GM23248 (cell line): ENCODE data around the gene NR2C2. TPM values are rescaled to one million over a fixed set of nuclear protein-coding genes. Genes with fewer than 3 reads are reported as not detected.

ENCODE experiments used
- DNase-seq: peaks from one replicate; pipeline ENCODE4 v3.0.0-alpha.2; 2015
- H2AFZ ChIP-seq: fragments of 200-600 bp; sonication (generic); 2 replicates; pipeline ENCODE4 v1.6.1; 2016; ENCODE audit warnings: antibody characterized with exemption
- H3F3A ChIP-seq: fragments of 200-600 bp; sonication (generic); 2 replicates; pipeline ENCODE4 v1.6.1; 2016; ENCODE audit warnings: mild to moderate bottlenecking, antibody characterized with exemption, mixed run types; ENCODE audit not compliant: insufficient read depth
- H3K27ac ChIP-seq: fragments of 200-600 bp; sonication (generic); 2 replicates; pipeline ENCODE4 v1.5.1; 2016; ENCODE audit warnings: mild to moderate bottlenecking
- H3K27me3 ChIP-seq: fragments of 200-600 bp; sonication (generic); replicated peaks from 2 replicates; pipeline ENCODE4 v1.6.1; 2016; ENCODE audit warnings: mild to moderate bottlenecking; ENCODE audit not compliant: insufficient read depth
- H3K36me3 ChIP-seq: fragments of 200-600 bp; sonication (generic); 2 replicates; pipeline ENCODE4 v1.6.1; 2016; ENCODE audit warnings: low read depth, mild to moderate bottlenecking
- H3K4me1 ChIP-seq: fragments of 200-600 bp; sonication (generic); 2 replicates; pipeline ENCODE4 v1.6.1; 2016; ENCODE audit warnings: mild to moderate bottlenecking; ENCODE audit not compliant: insufficient read depth
- H3K4me2 ChIP-seq: fragments of 200-600 bp; sonication (generic); one replicate; pipeline ENCODE4 v1.6.1; 2016; ENCODE audit warnings: mild to moderate bottlenecking; ENCODE audit not compliant: unreplicated experiment
- H3K4me3 ChIP-seq: fragments of 200-600 bp; sonication (generic); 2 replicates; pipeline ENCODE4 v1.5.1; 2016; ENCODE audit warnings: mild to moderate bottlenecking
- H3K79me2 ChIP-seq: fragments of 200-600 bp; sonication (generic); 2 replicates; pipeline ENCODE4 v1.6.1; 2016; ENCODE audit warnings: mild to moderate bottlenecking; ENCODE audit not compliant: insufficient read depth
- H3K9ac ChIP-seq: fragments of 200-600 bp; sonication (generic); 2 replicates; pipeline ENCODE4 v1.6.1; 2016; ENCODE audit warnings: mild to moderate bottlenecking
- H3K9me2 ChIP-seq: fragments of 200-600 bp; sonication (generic); 2 replicates; pipeline ENCODE4 v1.6.1; 2016; ENCODE audit warnings: mixed run types, mild to moderate bottlenecking, moderate library complexity; ENCODE audit not compliant: insufficient read depth
- H3K9me3 ChIP-seq: fragments of 200-600 bp; sonication (generic); one replicate; pipeline ENCODE4 v1.6.1; 2017; ENCODE audit warnings: low read depth
- H4K20me1 ChIP-seq: fragments of 200-600 bp; sonication (generic); 2 replicates; pipeline ENCODE4 v1.6.0; 2016; ENCODE audit not compliant: insufficient read depth
- EZH2 ChIP-seq: fragments of 200-600 bp; sonication (generic); IDR thresholded peaks from 2 replicates; pipeline ENCODE4 v1.6.1; 2018; ENCODE audit warnings: antibody characterized with exemption, mild to moderate bottlenecking; ENCODE audit not compliant: insufficient read depth, poor library complexity, severe bottlenecking
- EZH2phosphoT487 ChIP-seq: fragments of 200-600 bp; sonication (generic); IDR thresholded peaks from 2 replicates; pipeline ENCODE4 v1.6.1; 2018; ENCODE audit warnings: antibody characterized with exemption, moderate library complexity, mild to moderate bottlenecking, low read depth; ENCODE audit not compliant: insufficient read depth
- WGBS, 2 experiments: methylation state at CpG; one replicate each; pipeline ENCODE4 v1.1.6; 2015 to 2017; ENCODE audit warnings: low lambda C conversion rate in 2 of 2, low coverage in 1 of 2; ENCODE audit errors: missing lambda C conversion rate in 2 of 2; 5-methylcytosine and 5-hydroxymethylcytosine counted together
- in situ Hi-C: fragments of 300-500 bp; cut with MboI; formaldehyde crosslinking; loops from 2 replicates; pipeline ENCODE4 v1.15.0; 2020
- polyA plus RNA-seq: library from polyadenylated mRNA; unstranded; fragments of >200 nt; fragmentation: Nextera tagmentation; extraction: Ambion mirVana; gene quantifications from 2 replicates; pipeline ENCODE4 v1.2.1, GENCODE V29; 2016
- total RNA-seq: library from RNA; depleted of rRNA; stranded (reverse); fragments of >200 nt; shearing (Covaris generic); gene quantifications from 2 replicates; pipeline ENCODE4 v1.2.3, GENCODE V29; 2014

NR2C2 gene
- total and polyA plus RNA-seq, 2 experiments from 2014 or later: 9.6 to 27.5 TPM

GRCh38 chr3:15049584-15049983 lies 102.2 kb downstream of the NR2C2 start:
- WGBS, 2 experiments: 98 to 100% methylated on average over 2 of the region's 2 CpGs
- Histone ChIP-seq H3K9me3 (no peaks in the 10 kb centered on the region), H3K4me3 (no peak overlapping the region), H3K36me3 (peaks cover 50% of the 10 kb centered on the region), H3K9ac (no peak overlapping the region), H2AFZ (no peak overlapping the region), H3K4me1 (no peaks in the 10 kb centered on the region), H3F3A (0 out of 2 replicates have a peak, but pooled peaks cover 4% of the 10 kb centered on the region), H3K9me2 (no peaks in the 10 kb centered on the region), H3K27me3 (no peaks in the 10 kb centered on the region), H3K79me2 (peaks cover 51% of the 10 kb centered on the region), H3K27ac (no peak overlapping the region), H4K20me1 (no peaks in the 10 kb centered on the region), H3K4me2 (no peak overlapping the region)
- in situ Hi-C loops: no loop called here
- no peak for TF ChIP-seq EZH2
- no peak for TF ChIP-seq EZH2phosphoT487
- no peak for DNase-seq

- 94 to 96% methylated on average over 3 of the region's 3 CpGs for WGBS, 2 experiments
- DNase-seq: no peak
- Histone ChIP-seq H3K4me2 (no peak overlapping the region), H3K36me3 (peaks cover 46% of the 10 kb centered on the region), H3K27ac (no peak overlapping the region), H3K79me2 (peaks cover 60% of the 10 kb centered on the region), H3K4me3 (no peak overlapping the region), H3K27me3 (no peaks in the 10 kb centered on the region), H3K4me1 (peaks cover 7% of the 10 kb centered on the region; the same call in 1 of the 2 replicates), H3F3A (no peaks in the 10 kb centered on the region; the same call in 1 of the 2 replicates), H4K20me1 (no peaks in the 10 kb centered on the region), H3K9me3 (no peaks in the 10 kb centered on the region), H2AFZ (no peak overlapping the region), H3K9me2 (no peaks in the 10 kb centered on the region), H3K9ac (no peak overlapping the region)
- no peak for TF ChIP-seq EZH2phosphoT487
- TF ChIP-seq EZH2: no peak
- in situ Hi-C loops: no loop called here
These were observed 103.2 kb downstream of the NR2C2 start for GRCh38 chr3:15050405-15051092.

GRCh38 chr3:15051531-15051930 lies 104.1 kb downstream of the NR2C2 start:
- Histone ChIP-seq H3K27ac (no peak overlapping the region), H3K79me2 (peaks cover 69% of the 10 kb centered on the region)

GRCh38 chr3:15052335-15053242 lies 105.2 kb downstream of the NR2C2 start:
- WGBS, 2 experiments: 92% methylated on average over 14 of the region's 14 CpGs
- Histone ChIP-seq H3K36me3 (peaks cover 28% of the 10 kb centered on the region), H3K9me2 (no peaks in the 10 kb centered on the region), H3K79me2 (peaks cover 79% of the 10 kb centered on the region), H3F3A (no peaks in the 10 kb centered on the region; the same call in 1 of the 2 replicates), H3K4me3 (no peak overlapping the region), H3K9ac (no peak overlapping the region), H2AFZ (no peak overlapping the region), H4K20me1 (no peaks in the 10 kb centered on the region), H3K27me3 (no peaks in the 10 kb centered on the region), H3K4me1 (peaks cover 8% of the 10 kb centered on the region; the same call in 1 of the 2 replicates), H3K27ac (no peak overlapping the region), H3K9me3 (no peaks in the 10 kb centered on the region), H3K4me2 (no peak overlapping the region)
- no peak for DNase-seq
- in situ Hi-C loops: no loop called here
- TF ChIP-seq EZH2 (no peak), EZH2phosphoT487 (no peak)

More at GRCh38 chr3:15051531-15051930, 104.1 kb downstream of the NR2C2 start:
- peaks cover 38% of the 10 kb centered on the region for H3K36me3 ChIP-seq
- no peak overlapping the region for H2AFZ ChIP-seq
- no peaks in the 10 kb centered on the region; the same call in 1 of the 2 replicates for H3F3A ChIP-seq
- H3K9me2 ChIP-seq: no peaks in the 10 kb centered on the region
- WGBS, 2 experiments: 50 to 100% methylated on average over 1 of the region's 1 CpG
- no peaks in the 10 kb centered on the region for H3K9me3 ChIP-seq
- in situ Hi-C loops: no loop called here
- no peaks in the 10 kb centered on the region for H3K27me3 ChIP-seq
- H4K20me1 ChIP-seq: no peaks in the 10 kb centered on the region
- no peak overlapping the region for H3K9ac ChIP-seq
- H3K4me3 ChIP-seq: no peak overlapping the region
- peak; percentile 70 for DNase-seq
- TF ChIP-seq EZH2 (no peak), EZH2phosphoT487 (no peak)
- H3K4me2 ChIP-seq: no peak overlapping the region
- H3K4me1 ChIP-seq: peaks cover 8% of the 10 kb centered on the region; the same call in 1 of the 2 replicates
